IMR-90 (cell line): ENCODE measurements around the gene LCE2B. TPM values are rescaled to one million over a fixed set of nuclear protein-coding genes. Genes with fewer than 3 reads are reported as not detected.

Source experiments
- ATAC-seq: fragments of 200-7000 bp; cut with Tn5 transposase; 2 replicates; pipeline ENCODE4 v1.9.1; 2020; ENCODE audit warnings: low read depth, mild to moderate bottlenecking, moderate library complexity
- BruUV-seq: library from RNA; stranded (reverse); fragments of 400-500 nt; replicated peaks from 2 replicates; lab custom pipeline; 2021; lab: Mats Ljungman, UMichigan
- CTCF ChIA-PET: fragments of 300-600 bp; formaldehyde crosslinking; extraction: SDS; loops from one replicate; lab custom pipeline; 2021; ENCODE audit warnings: antibody characterized with exemption; lab: Yijun Ruan, JAX
- POLR2A ChIA-PET: fragments of 300-600 bp; sonication (Branson Sonifier 250); formaldehyde crosslinking; loops from one replicate; lab custom pipeline; 2022; ENCODE audit warnings: antibody characterized with exemption; ENCODE audit not compliant: unreplicated experiment; lab: Charles Lee
- DNase-seq: peaks from one replicate; pipeline ENCODE4 v3.0.0; 2013
- H2AFZ ChIP-seq: replicated peaks from 2 replicates; pipeline ENCODE3; 2013; ENCODE audit warnings: low read length, mild to moderate bottlenecking; ENCODE audit not compliant: poor library complexity
- H2AK5ac ChIP-seq: 2 replicates; pipeline ENCODE4 v1.6.1; 2013; ENCODE audit warnings: low read depth, low read length, inconsistent platforms
- H2AK9ac ChIP-seq: replicated peaks from 2 replicates; pipeline ENCODE3; 2013; ENCODE audit warnings: mild to moderate bottlenecking, low read depth, low read length, moderate library complexity; ENCODE audit not compliant: poor library complexity
- H2BK120ac ChIP-seq: 2 replicates; pipeline ENCODE4 v1.6.1; 2013; ENCODE audit warnings: low read depth, low read length, inconsistent platforms
- H2BK15ac ChIP-seq: 3 replicates; pipeline ENCODE4 v1.6.1; 2013; ENCODE audit warnings: low read depth, low read length, inconsistent platforms
- H2BK20ac ChIP-seq: 2 replicates; pipeline ENCODE4 v1.6.1; 2013; ENCODE audit warnings: low read depth, mild to moderate bottlenecking, inconsistent platforms, low read length, moderate library complexity
- H2BK5ac ChIP-seq: 2 replicates; pipeline ENCODE4 v1.6.1; 2013; ENCODE audit warnings: mild to moderate bottlenecking, low read depth, low read length, inconsistent platforms; ENCODE audit not compliant: poor library complexity, severe bottlenecking
- H3K14ac ChIP-seq: replicated peaks from 2 replicates; pipeline ENCODE4 v1.6.1; 2013; ENCODE audit warnings: low read depth, low read length, inconsistent platforms
- H3K18ac ChIP-seq: 2 replicates; pipeline ENCODE4 v1.6.1; 2013; ENCODE audit warnings: low read depth, low read length, control low read depth
- H3K23ac ChIP-seq: 2 replicates; pipeline ENCODE4 v1.6.1; 2013; ENCODE audit warnings: low read depth, low read length, inconsistent platforms
- H3K27ac ChIP-seq: 2 replicates; pipeline ENCODE4 v1.5.1; 2013; ENCODE audit warnings: mild to moderate bottlenecking, control low read depth, low read length; ENCODE audit not compliant: insufficient read depth
- H3K27me3 ChIP-seq: 2 replicates; pipeline ENCODE4 v1.6.1; 2013; ENCODE audit warnings: low read length; ENCODE audit not compliant: control insufficient read depth, insufficient read depth
- H3K36me3 ChIP-seq: 2 replicates; pipeline ENCODE4 v1.6.1; 2013; ENCODE audit warnings: low read length, mixed read lengths; ENCODE audit not compliant: control insufficient read depth, insufficient read depth
- H3K4ac ChIP-seq: 2 replicates; pipeline ENCODE4 v1.6.1; 2013; ENCODE audit warnings: low read depth, low read length, inconsistent platforms
- H3K4me1 ChIP-seq: 2 replicates; pipeline ENCODE4 v1.6.1; 2013; ENCODE audit warnings: low read length, mixed read lengths; ENCODE audit not compliant: control insufficient read depth, insufficient read depth
- H3K4me2 ChIP-seq: 2 replicates; pipeline ENCODE4 v1.6.1; 2013; ENCODE audit warnings: low read depth, mild to moderate bottlenecking, control low read depth, low read length, moderate library complexity
- H3K4me3 ChIP-seq: 2 replicates; pipeline ENCODE4 v1.5.1; 2013; ENCODE audit warnings: low read depth, mild to moderate bottlenecking, control low read depth, low read length, moderate library complexity; ENCODE audit not compliant: insufficient read depth
- H3K56ac ChIP-seq: 2 replicates; pipeline ENCODE4 v1.6.1; 2013; ENCODE audit warnings: low read length, inconsistent platforms; ENCODE audit not compliant: insufficient read depth; ENCODE audit errors: extremely low read depth
- H3K79me1 ChIP-seq, 2 experiments: 2 replicates each; pipeline ENCODE4 v1.6.1; 2013; ENCODE audit warnings: low read length in 2 of 2, inconsistent platforms in 1 of 2, low read depth in 1 of 2
- H3K9ac ChIP-seq: 2 replicates; pipeline ENCODE4 v1.6.1; 2013; ENCODE audit warnings: low read depth, low read length, control low read depth
- H3K9me1 ChIP-seq: 2 replicates; pipeline ENCODE4 v1.6.1; 2013; ENCODE audit warnings: low read length, inconsistent platforms; ENCODE audit not compliant: insufficient read depth
- H3K9me3 ChIP-seq: 2 replicates; pipeline ENCODE4 v1.6.1; 2013; ENCODE audit warnings: low read length; ENCODE audit not compliant: control insufficient read depth, insufficient read depth
- H4K20me1 ChIP-seq: 2 replicates; pipeline ENCODE4 v1.6.1; 2013; ENCODE audit warnings: low read length, inconsistent platforms; ENCODE audit not compliant: insufficient read depth
- H4K5ac ChIP-seq: 2 replicates; pipeline ENCODE4 v1.6.1; 2013; ENCODE audit warnings: mild to moderate bottlenecking, low read depth, low read length, control low read depth
- H4K8ac ChIP-seq, 2 experiments: 2 replicates each; pipeline ENCODE4 v1.6.1; 2013; ENCODE audit warnings: low read depth in 2 of 2, low read length in 2 of 2, control low read depth in 1 of 2, inconsistent platforms in 1 of 2
- H4K91ac ChIP-seq: 2 replicates; pipeline ENCODE4 v1.6.1; 2013; ENCODE audit warnings: low read depth, low read length, inconsistent platforms; ENCODE audit not compliant: insufficient read depth
- RCOR1 ChIP-seq: IDR thresholded peaks from 2 replicates; pipeline ENCODE4 v1.6.1; 2012; ENCODE audit warnings: mild to moderate bottlenecking, low read length, improper control_type of control experiment; ENCODE audit not compliant: insufficient replicate concordance
- WGBS, 2 experiments: methylation state at CpG; one replicate each; pipeline versions ENCODE4 v1.1.5 to v1.1.7; 2013; ENCODE audit warnings: missing lambda C conversion rate in 2 of 2; ENCODE audit not compliant: insufficient read length in 1 of 2; ENCODE audit errors: extremely low coverage in 2 of 2; 5-methylcytosine and 5-hydroxymethylcytosine counted together
- dilution Hi-C: fragments of 300-500 bp; cut with HindIII; formaldehyde crosslinking; loops from one replicate; pipeline ENCODE4 v1.14.3; 2018; ENCODE audit warnings: low sequenced_read_pairs; ENCODE audit not compliant: unreplicated experiment
- in situ Hi-C: fragments of 300-500 bp; cut with MboI; formaldehyde crosslinking; loops from 3 replicates; pipeline ENCODE4 v1.14.3; 2019; ENCODE audit warnings: low sequenced_read_pairs, inconsistent platforms, mixed read lengths
- intact Hi-C: fragments of 100-400 bp; cut with micrococcal nuclease; formaldehyde crosslinking; loops from 2 replicates; pipeline ENCODE4 v1.10.0; 2022
- polyA plus RNA-seq, 3 experiments: library from polyadenylated mRNA; depleted of rRNA; stranded (reverse); fragments of >200 nt; gene quantifications; 2 replicates each; pipeline ENCODE4 v1.2.3, GENCODE V29; 2012; ENCODE audit warnings: low replicate concordance in 1 of 3
- total RNA-seq: library from RNA; depleted of rRNA; stranded (reverse); fragments of >200 nt; gene quantifications from 2 replicates; pipeline ENCODE4 v1.2.3, GENCODE V29; 2012

Gene LCE2B
- total and polyA plus RNA-seq, 2 of the 4 experiments (the other 2 are of a cell fraction): not detected

DNA sequence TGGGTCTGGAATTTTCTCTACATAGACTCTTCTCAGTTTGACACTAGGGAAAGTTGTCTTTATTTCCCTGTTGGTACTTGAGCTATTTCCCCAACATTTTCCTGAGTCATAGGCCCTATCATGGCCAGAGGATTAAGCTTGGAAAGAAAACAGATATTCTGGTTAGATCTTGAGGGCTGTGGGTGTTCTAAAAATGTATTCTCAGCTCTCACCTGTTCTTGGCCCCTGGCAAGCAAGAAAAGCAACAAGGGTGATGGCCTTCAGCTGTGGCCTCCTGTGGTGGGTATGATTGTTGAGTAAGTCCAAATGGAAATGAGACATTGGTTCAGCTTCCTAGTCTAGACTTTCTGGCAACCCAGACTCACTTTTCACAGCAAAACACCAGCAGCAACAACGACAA, 45.6 kb upstream of the LCE2B start:
- Histone ChIP-seq H2BK5ac (no peak overlapping the region), H3K14ac (no peak overlapping the region), H3K4me1 (no peaks in the 10 kb centered on the region), H3K4me3 (no peak overlapping the region), H4K91ac (no peak overlapping the region), H3K27me3 (no peaks in the 10 kb centered on the region), H4K20me1 (no peaks in the 10 kb centered on the region), H3K27ac (no peak overlapping the region), H3K79me1 (no peaks in the 10 kb centered on the region), H3K9me1 (no peaks in the 10 kb centered on the region), H3K36me3 (no peaks in the 10 kb centered on the region), H2BK120ac (no peak overlapping the region), H3K4ac (no peak overlapping the region), H2AK5ac (no peak overlapping the region), H3K9ac (no peak overlapping the region), H3K18ac (no peak overlapping the region), H2BK15ac (no peak overlapping the region), H4K8ac (no peak overlapping the region), H3K23ac (no peak overlapping the region), H4K5ac (no peak overlapping the region), H3K4me2 (no peak overlapping the region), H3K9me3 (no peaks in the 10 kb centered on the region), H2BK20ac (no peak overlapping the region), H2AFZ (no peak overlapping the region), H2AK9ac (no peak overlapping the region), H3K56ac (no peak overlapping the region)
- TF ChIP-seq RCOR1: no peak
- intact Hi-C loops: no loop called here
- CTCF ChIA-PET: no interaction called here
- in situ Hi-C loops: no loop called here
- POLR2A ChIA-PET: no interaction called here
- ATAC-seq (no peak), DNase-seq (no peak)
- no TSS peak for BruUV-seq
- WGBS, 2 experiments: no CpG with 5 or more reads among the region's 1 CpG
- dilution Hi-C loops: no loop called here
